Right renal pelvis (tissue), 4 donors: ENCODE measurements around the gene SNTN. TPM values are rescaled to one million over a fixed set of nuclear protein-coding genes. Genes with fewer than 3 reads are reported as not detected.
"Not testable (repeated sequence)": the region's sequence is repeated elsewhere in the genome, so short reads cannot be mapped to it uniquely, and the experiment has no call there.

Experiments used
- DNase-seq, 4 donors: peaks; one replicate each; pipeline ENCODE4 v3.0.0-alpha.2; 2013; ENCODE audit warnings: low read depth in 4 of 4, low spot score in 3 of 4, missing footprints in 1 of 4
- polyA plus RNA-seq, 4 donors: library from polyadenylated mRNA; unstranded; fragments of 120-200 nt; gene quantifications; one replicate each; pipeline ENCODE4 v1.2.1, GENCODE V29; 2013; ENCODE audit not compliant: insufficient read length in 4 of 4

SNTN gene
- polyA plus RNA-seq, result under 1 TPM in 1 of 4 donors, not detected in 3; 0.14 TPM

DNA sequence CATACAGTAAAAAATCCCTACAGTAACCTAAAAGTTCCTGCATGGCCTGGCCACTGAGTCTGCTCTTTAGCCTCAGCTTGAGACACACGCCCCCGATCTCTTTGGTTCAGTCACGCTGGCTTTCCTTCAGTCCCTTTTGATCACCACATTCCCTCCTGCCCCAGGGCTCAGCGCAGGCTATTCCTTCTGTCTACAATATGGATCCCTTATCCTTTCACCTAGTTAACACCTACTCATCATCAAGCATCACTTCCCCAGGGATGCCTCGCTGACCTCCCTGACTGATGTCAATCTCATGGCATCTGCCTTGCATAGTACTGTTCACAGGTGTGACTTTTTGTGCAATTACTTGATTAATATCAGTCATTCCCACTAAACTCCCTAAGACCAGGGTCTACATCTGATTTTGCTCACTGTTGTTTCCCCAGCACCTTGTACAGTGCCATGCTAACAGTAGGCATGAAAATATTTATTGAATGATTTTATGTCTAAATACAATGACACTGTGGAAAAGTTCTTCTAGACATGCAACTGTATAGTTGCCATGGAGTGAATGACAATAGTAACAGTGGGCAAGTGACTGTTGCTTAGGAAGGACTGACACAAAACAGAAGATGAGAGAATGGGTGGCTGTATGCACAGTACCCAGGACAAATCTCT is at the start of gene SNTN:
Gene SNTN (plus strand): TSS at position 610 of the 660 bp plus-strand sequence. CDS start 13 bp downstream, at position 623.
- no peak for DNase-seq

DNA sequence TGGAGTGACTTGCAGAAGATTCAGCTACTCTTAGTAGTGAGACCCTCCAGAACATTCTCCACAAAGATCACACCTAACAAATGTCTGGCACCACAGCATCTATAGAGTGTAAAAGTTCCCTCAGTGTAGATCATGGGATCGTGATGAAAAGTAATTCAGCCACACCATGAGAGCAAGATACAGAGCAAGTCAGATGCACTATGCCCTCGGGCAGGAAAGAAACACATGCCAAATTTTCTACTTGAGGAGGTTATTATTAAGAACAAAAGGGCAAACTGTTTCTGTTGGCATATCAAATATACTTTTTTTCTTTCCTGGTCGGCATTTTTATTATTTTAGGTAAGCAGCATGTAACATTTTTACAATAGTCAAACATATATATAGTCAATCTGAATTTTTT is 44.8 kb upstream of the SNTN start:
- DNase-seq, result no peak

DNA sequence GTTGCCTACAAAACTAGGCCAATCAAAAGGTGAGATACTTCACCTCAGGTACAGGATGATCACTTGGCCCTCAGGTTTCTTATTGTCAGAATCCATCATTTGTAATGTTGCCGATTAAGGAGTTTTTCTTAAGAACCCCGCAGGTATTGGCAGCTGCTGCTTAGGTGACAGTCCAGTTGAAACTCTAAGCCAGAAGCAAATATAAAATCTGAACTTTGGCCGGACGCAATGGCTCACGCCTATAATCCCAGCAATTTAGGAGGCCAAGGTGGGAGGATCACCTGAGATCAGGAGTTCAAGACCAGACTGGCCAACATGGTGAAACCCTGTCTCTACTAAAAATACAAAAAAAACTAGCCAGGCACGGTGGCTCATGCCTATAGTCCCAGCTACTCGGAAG is 43.1 kb upstream of the SNTN start:
- DNase-seq, result no peak

DNA sequence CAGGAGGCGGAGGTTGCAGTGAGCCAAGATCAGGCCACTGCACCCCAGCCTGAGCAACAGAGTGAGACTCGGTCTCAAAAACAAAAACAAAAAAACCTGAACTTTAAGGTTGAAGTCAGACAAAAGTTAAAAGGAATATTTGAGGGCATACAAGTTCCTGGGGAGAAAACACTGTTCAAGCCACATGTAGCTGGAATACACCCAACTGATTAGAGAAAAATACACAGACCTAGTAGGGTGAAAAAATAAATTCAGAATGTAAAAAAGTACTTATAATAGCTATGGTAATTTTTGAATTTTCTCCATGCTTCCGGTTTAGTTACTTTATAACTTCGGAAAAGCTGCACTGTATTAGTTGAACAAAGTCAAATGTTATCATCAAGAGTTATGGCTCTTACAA is 42.6 kb upstream of the SNTN start:
- DNase-seq, result no peak

DNA sequence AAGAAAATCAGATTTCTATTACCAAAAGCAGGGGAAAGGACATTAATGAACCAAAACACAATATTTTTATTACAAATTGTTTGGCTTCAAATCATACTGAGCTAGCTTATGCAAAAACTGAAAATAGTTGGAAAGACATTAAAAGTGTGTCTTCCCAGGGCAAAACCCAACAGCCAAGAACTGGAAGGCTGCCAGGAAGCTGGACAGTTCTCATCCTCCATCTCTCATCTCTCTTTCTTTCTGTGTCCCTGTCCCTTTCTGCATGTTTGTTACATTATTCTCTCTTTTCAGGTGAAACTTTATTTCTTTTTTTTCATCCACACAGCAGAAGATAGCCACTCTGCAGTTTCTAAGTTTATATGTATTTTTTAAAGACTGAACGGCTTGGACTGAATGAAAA is 41.1 kb upstream of the SNTN start:
- DNase-seq, result no peak

DNA sequence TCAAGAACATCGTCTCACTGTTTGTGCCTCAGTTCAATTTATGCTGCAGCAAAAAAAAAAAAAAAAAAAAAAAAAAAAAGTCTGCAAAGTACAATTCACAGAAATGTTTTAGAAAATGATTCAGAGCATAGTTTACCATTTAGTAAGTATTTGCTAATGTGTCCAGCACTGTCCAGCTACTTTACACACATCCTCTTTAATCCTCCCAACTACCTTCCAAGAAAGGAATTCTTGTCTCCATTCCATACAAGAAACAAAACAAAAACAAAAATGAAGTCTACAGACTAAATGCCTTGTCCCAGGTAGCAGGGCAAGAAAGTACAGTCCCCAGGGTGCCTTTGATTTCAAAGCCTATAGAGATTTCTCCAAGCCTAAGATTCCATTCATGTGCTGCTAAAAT is 38.9 kb upstream of the SNTN start:
- DNase-seq, result no peak

DNA sequence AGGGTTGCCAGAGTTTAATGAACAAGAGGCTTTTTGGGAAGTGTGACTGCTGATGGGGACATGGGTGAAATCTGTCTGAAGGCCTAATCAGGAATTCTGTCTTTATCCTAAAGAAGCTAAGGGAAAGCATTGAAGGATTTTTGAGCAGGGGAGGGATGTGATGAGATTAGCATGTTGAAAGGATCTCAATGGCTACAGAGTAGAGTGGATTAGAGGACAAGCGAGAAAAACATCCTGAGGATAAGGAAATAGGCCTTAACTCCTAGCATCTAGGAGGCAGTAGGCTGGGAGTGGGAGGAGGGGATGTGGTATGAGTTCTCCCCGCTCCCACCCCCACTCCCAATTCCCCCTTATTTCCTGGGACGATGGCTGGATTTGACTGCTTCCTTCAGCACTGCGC is 35.1 kb upstream of the SNTN start:
- no peak for DNase-seq

DNA sequence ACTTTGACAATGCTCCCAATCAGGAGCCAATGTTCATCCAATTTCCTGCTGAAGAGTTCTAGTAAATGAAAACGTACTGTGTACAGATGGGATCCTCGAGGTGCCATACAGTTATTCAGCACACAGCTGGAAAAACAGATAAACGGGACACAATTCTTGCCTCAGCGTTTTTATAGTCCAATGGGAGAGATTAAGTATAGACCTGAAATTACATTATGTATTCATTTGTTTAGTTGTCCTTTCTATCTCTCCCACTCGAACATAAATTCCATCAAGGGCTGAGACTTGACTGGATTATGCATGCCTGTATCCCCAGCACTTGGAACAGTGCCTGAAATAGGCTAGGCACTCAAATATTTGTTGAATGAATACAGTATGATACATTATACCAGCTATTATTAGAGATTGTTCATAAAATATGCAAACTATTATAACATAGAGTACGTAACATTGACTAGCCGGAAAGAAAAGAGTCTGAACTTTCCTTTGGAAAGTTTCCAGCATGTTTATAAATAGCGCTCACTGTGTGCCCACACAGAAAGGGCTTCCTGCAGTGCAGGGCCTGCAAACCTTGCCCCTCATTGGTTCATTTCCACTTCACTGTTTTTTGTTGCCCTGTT is 27.4 kb upstream of the SNTN start:
- DNase-seq, result no peak

DNA sequence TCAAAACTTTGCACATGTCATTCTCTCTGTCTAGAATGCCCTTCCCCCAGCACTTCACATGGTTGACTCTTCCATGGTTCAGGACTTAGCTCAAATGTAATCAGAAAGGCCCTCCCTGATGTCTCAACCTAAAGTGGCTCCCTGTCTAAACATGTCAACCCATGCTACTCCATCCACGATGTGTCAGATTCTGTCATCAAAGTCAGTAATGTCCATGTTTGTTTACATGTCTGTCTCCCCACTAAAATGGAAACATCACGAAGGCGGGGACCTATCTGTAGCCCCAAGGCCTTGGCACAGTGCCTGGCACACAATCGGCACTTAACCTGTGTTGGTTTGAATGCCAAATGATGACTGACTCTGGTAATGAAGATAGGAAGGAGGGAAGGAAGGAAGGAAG is 20.8 kb upstream of the SNTN start:
- no peak for DNase-seq

DNA sequence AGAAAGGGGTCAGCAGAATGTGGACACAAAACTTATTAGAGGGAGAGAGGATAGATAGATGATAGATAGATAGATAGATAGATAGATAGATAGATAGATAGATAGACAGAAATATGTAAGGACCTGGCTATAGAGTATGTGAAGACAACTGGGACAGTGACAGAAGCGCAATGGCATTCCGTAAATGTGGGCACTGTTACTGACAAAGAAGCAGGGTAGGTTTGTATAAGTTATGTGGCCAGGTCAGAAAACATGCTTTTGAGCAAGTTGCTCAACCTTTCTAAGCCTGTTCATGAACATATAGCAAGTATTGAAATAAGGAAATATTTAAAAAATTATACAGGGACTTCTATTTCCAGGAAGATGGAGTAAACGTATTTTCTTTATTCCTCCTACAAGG is 17.3 kb upstream of the SNTN start:
- no peak for DNase-seq

DNA sequence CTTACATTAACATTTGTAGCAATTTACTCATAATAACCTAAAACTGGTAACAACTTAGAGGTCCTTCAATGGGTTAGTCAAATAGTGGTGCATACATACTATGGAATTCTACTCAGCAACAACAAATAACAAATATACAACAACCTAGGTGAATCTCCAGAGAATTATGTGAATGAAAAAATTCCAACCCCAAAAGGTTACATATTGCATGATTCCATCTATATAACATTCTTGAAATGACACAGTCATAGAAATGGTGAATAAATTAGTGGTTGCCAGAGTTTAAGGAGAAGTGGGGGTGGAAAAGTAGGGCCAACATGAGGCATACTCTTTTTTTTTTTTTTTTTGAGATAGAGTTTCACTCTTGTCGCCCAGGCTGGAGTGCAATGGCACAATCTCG is 12.7 kb upstream of the SNTN start:
- no peak for DNase-seq

DNA sequence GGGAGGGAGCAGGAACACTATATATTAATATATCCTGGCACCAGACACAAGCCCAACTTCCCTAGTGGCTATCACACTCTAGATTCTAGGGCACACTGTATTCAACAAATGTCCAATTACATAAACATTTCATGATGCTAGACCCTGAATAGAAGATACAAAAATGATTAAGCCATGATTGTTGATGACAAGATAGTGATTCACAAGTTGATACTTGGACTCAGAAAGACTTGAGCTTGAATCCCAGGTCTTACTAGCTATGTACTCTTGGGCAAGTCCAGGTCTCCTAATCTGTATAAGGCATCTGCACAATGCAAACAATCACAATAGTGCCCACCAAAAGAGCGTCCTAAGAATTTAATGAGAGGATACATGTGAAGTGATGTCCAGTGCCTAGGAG is 10.0 kb upstream of the SNTN start:
- no peak for DNase-seq

DNA sequence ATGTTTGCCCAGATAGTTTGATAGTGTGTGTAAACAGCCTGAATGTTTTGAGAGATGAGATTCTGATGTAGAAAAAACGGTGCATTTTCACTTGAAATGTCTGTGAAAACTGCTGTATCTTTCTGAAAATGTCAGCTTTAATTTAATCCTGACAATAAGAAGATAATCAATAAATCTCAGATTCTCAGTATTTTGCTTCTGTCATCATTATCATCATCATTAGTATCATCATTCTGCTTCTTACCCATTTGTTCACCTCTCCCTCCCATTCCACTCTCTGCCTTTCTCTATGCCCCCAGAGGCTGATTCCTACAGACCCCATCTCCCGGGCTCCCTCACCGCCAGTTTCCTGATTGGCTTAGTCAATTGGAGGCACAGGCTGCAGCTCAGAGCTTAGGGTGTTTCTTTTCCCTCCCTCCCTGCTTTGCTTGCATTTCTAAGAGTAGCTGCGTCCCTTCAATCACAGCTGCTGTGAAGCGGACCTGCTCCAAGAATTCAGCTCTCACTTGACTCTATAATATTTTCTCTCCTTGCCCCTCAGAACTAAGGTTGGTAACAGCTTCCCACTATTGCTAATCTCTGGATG is 8.2 kb upstream of the SNTN start:
- no peak for DNase-seq

DNA sequence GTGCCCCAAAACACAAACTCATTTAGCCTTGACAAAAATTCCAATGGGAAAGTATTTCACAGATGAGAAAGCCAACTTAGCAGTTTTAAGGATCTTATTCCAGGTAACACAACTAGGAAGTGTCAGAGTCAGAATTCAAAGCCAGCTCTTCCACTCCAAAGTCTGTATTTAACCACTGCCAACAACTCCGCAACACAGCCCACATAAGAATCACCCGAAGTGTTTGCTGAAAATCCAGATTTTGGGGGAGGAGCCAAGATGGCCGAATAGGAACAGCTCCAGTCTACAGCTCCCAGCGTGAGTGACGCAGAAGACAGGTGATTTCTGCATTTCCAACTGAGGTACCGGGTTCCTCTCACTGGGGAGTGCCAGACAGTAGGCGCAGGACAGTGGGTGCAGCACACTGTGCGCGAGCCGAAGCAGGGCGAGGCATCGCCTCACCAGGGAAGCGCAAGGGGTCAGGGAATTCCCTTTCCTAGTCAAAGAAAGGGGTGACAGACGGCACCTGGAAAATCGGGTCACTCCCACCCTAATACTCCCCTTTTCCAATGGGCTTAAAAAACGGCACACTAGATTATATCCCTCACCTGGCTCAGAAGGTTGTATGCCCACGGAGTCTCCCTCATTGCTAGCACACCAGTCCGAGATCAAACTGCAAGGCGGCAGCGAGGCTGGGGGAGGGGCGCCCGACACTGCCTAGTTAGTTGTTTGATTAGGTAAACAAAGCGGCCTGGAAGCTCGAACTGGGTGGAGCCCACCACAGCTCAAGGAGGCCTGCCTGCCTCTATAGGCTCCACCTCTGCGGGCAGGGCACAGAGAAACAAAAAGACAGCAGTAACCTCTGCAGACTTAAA is 7.3 kb upstream of the SNTN start:
- DNase-seq, result not testable (repeated sequence)

DNA sequence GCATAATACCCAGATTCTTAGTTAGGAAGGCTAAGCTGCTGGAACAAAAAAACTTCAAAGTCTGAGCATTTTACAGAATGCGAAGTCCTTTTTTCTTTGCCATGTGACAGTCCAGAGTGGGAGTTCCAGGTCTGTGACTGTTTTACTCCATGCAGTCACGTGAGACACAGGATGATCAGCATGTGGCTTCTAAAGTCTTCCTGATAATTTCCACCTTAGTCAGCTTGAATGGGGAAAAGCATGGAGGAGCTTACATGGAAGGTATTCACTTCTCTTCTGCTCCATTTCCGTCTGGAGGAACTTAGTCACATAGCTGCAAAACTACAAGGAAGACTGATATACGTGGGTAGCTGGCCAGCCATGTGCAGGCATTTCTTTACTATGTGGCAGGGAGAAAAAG is 1.7 kb downstream of the SNTN start:
- DNase-seq, result no peak

DNA sequence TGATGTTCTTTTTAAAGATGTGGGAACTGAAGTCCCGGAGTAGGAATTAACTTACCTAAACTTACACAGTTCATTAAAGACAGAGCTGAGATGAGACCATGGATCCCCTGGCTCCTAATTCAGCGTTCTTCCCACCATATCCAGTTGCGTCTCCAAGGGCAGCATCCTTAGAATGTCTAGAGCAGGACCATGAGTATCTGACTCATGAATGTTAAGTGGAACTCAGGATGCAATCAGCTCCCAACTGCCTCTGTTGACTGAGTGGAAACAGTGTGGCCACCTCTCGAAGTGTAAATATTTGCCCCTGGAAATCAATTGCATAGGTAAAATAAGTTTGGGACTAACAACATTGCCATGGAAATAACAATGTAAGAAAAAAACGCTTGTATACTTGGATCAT is 2.5 kb downstream of the SNTN start:
- DNase-seq, result no peak

DNA sequence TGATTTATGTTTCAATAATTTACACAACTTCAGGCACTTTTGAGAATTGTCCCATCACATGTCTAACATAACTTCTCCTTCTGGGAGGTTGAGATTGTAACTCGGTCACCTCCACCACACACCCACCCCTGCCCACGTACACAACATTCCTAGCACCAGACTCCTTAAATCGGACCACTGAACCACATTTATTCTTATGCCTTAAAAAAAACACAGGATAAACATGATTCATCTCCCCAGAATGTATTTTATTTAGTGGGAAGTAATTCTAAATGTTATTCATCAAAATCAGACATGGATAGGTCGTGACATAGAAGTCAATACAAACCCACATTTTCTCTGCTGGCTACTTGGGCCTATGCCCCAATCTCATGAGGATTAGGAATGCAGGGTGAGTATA is 3.0 kb downstream of the SNTN start:
- DNase-seq, result no peak

DNA sequence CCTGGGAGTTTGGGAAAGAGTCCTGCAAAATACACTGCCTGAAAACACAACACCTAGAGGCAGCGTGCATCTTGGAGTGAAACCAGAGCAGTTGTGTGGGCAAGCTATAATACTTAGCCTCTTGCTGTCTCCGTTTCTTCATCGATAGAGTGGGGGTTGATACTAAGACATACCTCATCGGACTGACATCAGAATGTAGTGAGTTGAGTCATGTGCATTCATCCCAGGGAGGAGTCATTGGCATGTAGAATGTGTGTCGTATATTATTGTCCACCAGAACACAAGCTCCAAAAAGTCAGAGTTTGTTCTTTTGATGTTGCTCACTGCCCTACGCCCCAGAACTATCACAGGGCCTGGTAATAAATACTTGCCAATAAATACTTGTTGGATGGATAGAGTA is 4.3 kb downstream of the SNTN start:
- DNase-seq, result no peak

DNA sequence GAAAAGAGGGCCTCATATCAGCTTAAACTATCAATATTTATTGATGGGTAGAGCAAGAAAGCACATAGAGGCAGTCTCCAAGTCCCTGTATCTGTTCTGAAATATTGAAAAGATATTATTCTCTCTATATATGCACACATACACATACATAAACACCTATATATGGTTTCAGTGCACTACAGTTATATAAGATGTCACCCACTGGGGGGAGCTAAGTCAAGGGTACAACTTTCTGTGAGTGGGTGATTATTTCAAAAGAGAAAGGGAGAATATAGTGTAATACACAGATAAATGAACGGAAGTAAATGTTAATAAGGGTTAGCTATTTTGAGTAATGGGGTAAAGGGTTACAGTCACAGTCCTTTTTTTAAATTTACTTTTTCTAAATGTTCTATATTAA is 8.8 kb downstream of the SNTN start:
- no peak for DNase-seq

DNA sequence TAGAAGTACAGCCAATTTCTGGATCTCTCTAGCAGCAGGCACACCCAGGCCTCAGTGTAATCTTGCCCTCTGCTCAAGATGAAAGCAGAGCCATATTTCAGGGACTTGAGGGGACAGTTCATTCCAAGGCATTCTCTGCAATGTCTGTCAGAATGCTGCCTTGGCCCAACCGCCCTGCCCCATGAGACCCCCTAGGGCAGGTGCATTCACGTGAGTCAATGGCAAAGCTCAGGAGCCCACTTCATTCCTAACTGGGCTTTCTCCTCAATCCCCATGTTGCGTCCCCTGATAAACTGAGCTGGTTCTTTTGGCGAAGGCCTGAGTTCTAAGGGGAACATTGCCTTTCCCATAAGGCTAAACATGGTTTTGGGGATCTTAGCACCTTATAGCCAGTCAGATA is 9.5 kb downstream of the SNTN start:
- no peak for DNase-seq

DNA sequence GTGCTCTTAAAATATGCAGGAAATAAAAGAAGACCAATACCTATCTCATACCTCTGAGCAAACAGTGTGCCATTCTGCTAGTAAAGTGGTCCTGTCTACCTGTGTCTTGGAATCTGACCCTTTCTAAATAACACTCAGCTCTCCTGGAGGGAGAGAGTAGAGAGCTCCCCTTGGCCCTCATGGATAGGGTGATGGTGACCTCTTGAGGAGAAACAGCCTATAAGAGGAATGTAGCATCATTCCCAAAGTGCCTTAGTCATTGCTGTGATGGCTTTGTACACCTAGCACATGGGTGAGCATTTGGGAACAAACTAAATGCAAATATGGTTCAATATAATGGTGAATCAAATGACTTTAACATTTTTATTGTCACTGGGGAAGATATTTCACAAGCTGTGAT is 10.0 kb downstream of the SNTN start:
- no peak for DNase-seq
